Vagina (tissue), 2 donors: ENCODE results near the gene BAG1.

ENCODE experiments used
- POLR2A ChIP-seq, 2 donors: fragments of 450-650 bp; IDR thresholded peaks; one replicate each; pipeline ENCODE4 v1.6.1; 2017; ENCODE audit warnings: antibody characterized with exemption in 2 of 2, mild to moderate bottlenecking in 2 of 2, moderate library complexity in 2 of 2
- TF ChIP-seq, protein P1 (sequence below), 3 experiments: fragments of 450-650 bp in 2 of 3; fragments of 200-600 bp in 1 of 3; sonication (generic) in 1 of 3; IDR thresholded peaks; one replicate each; pipeline ENCODE4 v1.5.1; 2017 to 2019; ENCODE audit warnings: antibody characterized with exemption in 3 of 3, mild to moderate bottlenecking in 2 of 3, moderate library complexity in 2 of 3

- TF ChIP-seq, protein P1, sequence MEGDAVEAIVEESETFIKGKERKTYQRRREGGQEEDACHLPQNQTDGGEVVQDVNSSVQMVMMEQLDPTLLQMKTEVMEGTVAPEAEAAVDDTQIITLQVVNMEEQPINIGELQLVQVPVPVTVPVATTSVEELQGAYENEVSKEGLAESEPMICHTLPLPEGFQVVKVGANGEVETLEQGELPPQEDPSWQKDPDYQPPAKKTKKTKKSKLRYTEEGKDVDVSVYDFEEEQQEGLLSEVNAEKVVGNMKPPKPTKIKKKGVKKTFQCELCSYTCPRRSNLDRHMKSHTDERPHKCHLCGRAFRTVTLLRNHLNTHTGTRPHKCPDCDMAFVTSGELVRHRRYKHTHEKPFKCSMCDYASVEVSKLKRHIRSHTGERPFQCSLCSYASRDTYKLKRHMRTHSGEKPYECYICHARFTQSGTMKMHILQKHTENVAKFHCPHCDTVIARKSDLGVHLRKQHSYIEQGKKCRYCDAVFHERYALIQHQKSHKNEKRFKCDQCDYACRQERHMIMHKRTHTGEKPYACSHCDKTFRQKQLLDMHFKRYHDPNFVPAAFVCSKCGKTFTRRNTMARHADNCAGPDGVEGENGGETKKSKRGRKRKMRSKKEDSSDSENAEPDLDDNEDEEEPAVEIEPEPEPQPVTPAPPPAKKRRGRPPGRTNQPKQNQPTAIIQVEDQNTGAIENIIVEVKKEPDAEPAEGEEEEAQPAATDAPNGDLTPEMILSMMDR (IDR thresholded peaks at IDR 0.05) = no peak
- no peak for TF ChIP-seq POLR2A (IDR thresholded peaks at IDR 0.05)
Measured at GRCh38 chr9:33209394-33209793, 55.1 kb downstream of the BAG1 start.
